ENCODE measurements around the gene RPL23.

DNA sequence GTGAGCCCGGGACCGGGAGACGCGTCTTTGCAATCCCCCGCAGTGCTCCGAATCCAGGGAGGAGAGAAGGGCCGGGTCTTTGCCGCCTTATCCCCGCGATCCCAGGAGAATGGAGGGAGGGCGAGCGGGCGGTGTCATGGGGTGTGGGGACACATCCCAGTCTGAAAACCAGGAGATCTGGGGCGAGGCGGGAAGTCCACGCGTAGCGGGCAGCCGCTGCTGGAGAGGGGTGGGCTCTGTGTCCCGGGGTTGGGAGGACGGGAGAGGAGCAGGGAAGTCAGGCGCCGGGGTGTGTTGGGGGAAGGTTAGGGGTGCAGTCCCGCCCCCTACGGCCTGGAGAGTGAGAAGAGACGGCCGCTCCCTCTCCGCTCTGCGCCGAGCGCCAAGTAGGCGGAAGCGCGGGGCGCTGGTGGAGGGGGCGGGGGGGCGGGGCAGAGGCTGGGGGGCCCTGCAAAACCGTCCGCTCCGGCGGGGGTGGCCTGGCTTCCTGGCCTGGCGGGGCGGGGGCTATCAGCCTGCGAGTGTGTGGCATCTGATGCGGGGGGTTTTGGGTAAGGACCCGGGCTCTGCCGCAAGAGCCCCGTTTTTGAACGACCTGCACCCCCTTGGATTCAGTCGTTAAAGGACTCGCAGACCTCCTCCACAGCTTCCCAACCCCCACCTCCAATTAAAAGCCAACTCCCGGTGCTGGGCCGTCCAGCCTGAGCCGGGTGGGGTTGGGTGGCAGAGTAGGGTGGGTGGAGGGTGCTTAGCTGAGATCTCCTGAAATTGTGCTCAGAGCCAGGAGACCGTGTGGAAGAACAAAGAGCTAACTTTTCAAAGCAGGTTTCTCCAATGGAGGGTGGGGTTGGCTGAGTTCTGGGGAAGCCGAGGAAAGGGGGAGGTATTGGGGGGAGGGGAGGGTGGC, 17.0 kb upstream of the RPL23 start:
- TF ChIP-seq CTCF (IDR thresholded peaks at IDR 0.05) (peak in 1 of 4 experiments; percentile 33), POLR2A (IDR thresholded peaks at IDR 0.05) (no peak)

Data from gastroesophageal sphincter (tissue), 3 donors.